Skeletal muscle satellite cell (primary cell): ENCODE data around the gene SF1.

Experiments used
- H3K27me3 ChIP-seq: 2 replicates; pipeline ENCODE4 v1.7.0; 2013; ENCODE audit warnings: low read length; ENCODE audit not compliant: control insufficient read depth, insufficient read depth
- H3K36me3 ChIP-seq: 2 replicates; pipeline ENCODE4 v1.7.0; 2013; ENCODE audit warnings: mild to moderate bottlenecking, control low read depth, low read length; ENCODE audit not compliant: insufficient read depth
- H3K4me1 ChIP-seq: 2 replicates; pipeline ENCODE4 v1.7.0; 2013; ENCODE audit warnings: low read length; ENCODE audit not compliant: control insufficient read depth, insufficient read depth
- H3K4me2 ChIP-seq: 2 replicates; pipeline ENCODE4 v1.7.0; 2013; ENCODE audit warnings: mild to moderate bottlenecking, low read length
- H3K4me3 ChIP-seq: 2 replicates; pipeline ENCODE4 v1.7.0; 2013; ENCODE audit warnings: low read length
- H3K9ac ChIP-seq: 2 replicates; pipeline ENCODE4 v1.7.0; 2013; ENCODE audit warnings: mild to moderate bottlenecking, low read depth, low read length, moderate library complexity
- H3K9me3 ChIP-seq: replicated peaks from 2 replicates; pipeline ENCODE4 v1.7.0; 2013; ENCODE audit warnings: mild to moderate bottlenecking, control low read depth, low read length

Gene SF1

DNA sequence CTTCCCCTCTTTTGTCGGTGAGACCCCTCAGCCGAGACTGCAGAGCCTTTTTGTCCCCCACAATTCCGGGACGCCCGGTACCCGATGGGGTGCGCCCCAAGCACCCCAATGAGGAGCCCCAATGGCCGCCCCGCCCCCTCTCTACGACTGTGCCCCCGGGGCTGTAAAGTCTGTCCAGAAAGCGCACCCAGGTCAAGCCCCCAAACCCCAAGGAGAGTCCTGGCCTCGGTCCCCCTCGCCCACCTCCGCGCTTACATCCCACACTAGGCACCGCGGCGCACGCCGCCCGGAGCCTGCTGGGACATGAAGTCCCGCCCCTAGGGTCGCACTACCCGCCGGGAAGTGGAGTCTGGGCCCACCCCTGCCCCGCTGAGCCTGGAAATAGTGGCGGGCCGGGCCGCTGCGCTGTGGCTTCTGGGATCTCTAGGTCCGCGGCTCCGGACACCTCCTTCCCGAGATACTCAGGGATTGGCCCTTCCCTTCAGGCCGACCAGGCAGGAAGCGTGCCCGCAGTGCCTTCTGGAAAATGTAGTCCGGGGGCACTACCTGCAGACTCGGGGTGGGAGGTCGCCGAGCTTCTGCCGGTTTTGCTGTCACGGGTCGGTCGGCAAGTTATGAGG, 32.0 kb upstream of the SF1 start, which contains the start of gene MEN1:
TSS of gene MEN1 (minus strand) at position 281 of the 620 bp plus-strand sequence. CDS start 442 bp downstream, outside the sequence.
- Histone ChIP-seq H3K4me1 (peaks cover 9% of the 10 kb centered on the region), H3K27me3 (no peaks in the 10 kb centered on the region), H3K9me3 (no peaks in the 10 kb centered on the region), H3K4me3 (peak within 1 kb of the TSS; percentile 82), H3K36me3 (peaks cover 15% of the 10 kb centered on the region), H3K9ac (peak within 1 kb of the TSS; percentile 89), H3K4me2 (peak within 1 kb of the TSS; percentile 99)

DNA sequence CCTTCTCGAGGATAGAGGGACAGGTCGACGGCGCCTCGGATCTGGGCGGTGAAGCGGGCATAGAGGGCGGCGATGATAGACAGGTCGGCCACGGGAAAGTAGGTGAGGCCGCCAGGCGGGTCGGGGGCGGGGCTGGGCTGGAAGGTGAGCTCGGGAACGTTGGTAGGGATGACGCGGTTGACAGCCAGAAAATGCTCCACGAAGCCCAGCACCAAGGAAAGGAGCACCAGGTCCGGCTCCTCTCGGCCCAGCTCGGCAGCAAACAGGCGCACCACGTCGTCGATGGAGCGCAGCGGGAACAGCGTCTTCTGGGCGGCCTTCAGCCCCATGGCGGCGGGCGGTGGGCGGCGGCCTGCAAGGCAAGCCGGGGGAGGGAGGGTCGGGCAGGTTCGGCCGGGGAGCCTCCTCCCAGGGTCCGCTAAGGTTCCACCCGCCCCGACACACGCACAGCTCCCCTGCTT, 31.5 kb upstream of the SF1 start:
- Histone ChIP-seq H3K4me3 (peak overlapping the region; percentile 82), H3K4me1 (peaks cover 9% of the 10 kb centered on the region), H3K9ac (peak overlapping the region; percentile 89), H3K9me3 (no peaks in the 10 kb centered on the region), H3K27me3 (no peaks in the 10 kb centered on the region), H3K36me3 (peaks cover 20% of the 10 kb centered on the region), H3K4me2 (peak overlapping the region; percentile 99)

DNA sequence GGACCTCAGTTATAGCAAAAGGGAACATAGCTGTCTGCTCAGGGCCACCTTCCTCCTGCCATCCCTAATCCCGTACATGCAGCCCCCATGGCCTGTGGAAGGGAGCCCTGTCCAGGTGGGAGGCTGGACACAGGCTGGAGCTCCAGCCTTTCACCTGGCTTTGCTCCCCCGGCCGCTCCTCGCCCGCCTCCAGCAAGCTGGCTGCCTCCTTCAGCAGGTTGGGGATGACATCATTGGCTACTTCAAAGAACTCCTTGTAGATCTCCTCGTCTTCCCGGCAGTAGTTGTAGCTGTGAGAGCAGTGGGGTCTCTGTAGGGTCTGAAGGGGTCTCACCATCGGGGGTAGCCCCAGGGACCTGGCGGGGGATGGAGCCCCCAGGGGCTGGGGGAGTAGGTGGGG, 27.1 kb upstream of the SF1 start:
- no peaks in the 10 kb centered on the region for H3K27me3 ChIP-seq
- H3K4me2 ChIP-seq, result no peak overlapping the region
- no peaks in the 10 kb centered on the region for H3K9me3 ChIP-seq
- no peak overlapping the region for H3K9ac ChIP-seq
- H3K4me1 ChIP-seq, result peaks cover 17% of the 10 kb centered on the region
- H3K4me3 ChIP-seq, result no peak overlapping the region
- H3K36me3 ChIP-seq, result peaks cover 28% of the 10 kb centered on the region

DNA sequence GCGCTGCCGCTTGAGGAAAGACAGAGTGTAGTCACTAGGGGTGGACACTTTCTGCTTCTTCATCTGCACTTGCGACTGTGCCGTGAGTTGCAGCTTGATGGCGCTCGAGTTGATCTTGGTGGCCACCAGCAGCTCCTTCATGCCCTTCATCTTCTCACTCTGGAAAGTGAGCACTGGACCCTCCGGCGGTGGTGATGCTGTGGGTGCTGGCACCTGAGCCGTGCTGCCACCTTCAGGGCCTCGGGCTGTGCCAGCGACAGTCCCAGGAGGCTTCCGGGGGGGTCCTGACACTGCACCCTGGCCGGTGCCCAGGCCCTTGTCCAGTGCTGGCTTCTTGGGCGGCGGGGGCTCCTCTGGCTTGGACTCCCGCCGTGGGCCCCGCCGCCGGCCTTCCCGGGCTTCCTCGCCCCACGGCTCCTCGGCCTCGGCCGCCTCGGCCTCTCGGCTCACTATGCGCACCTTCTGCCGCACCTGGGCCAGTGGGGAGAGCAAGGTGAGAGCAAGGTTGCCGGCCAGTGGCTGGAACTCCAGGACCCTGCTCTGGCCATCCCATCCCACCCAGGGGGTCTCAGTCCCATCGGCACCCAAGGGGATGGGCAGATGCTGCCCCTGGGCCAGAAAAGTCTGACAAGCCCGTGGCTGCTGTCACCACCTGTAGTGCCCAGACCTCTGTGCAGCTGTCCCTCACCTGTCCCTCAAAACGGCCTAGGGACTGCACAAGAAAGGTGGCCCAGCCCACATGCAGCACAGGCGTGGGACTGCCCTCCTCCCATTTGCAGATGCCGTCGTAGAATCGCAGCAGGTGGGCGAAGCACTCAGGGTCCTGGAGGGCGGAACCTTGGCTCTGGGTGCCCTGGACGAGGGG, 26.2 kb upstream of the SF1 start:
- peak overlapping the region; percentile 96 for H3K4me2 ChIP-seq
- H3K36me3 ChIP-seq, result peaks cover 28% of the 10 kb centered on the region
- H3K9me3 ChIP-seq, result no peaks in the 10 kb centered on the region
- peaks cover 14% of the 10 kb centered on the region for H3K4me1 ChIP-seq
- no peaks in the 10 kb centered on the region for H3K27me3 ChIP-seq
- no peak overlapping the region for H3K4me3 ChIP-seq
- no peak overlapping the region for H3K9ac ChIP-seq

DNA sequence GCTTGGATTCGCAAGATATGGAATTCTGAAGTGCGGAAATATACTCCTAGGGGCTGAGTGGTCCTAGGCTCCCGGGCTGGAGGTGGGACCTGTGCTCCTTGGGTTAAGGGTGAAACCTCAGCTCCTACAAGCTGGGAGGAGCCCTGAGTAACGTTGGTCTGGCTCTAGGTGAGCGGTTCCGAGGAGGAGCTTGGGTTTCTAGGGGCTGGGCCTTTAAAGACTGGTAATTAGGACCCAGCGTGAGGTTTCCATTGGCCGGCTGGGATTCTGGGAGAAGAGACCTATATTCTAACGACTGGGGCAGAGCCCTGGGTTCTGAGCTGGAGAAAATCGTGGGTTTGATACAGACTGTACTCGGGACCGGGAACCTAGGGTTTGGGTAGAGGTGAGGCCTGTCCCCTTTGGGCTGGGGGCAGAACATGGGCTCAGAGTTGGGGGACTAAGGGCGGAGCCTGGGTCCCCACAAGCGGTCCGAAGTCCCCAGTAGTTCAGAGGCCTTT, 25.6 kb upstream of the SF1 start:
- Histone ChIP-seq H3K9me3 (no peaks in the 10 kb centered on the region), H3K4me2 (peak overlapping the region; percentile 96), H3K4me1 (peaks cover 8% of the 10 kb centered on the region), H3K36me3 (peaks cover 28% of the 10 kb centered on the region), H3K4me3 (peak overlapping the region; percentile 77), H3K9ac (peak overlapping the region; percentile 86), H3K27me3 (no peaks in the 10 kb centered on the region)

DNA sequence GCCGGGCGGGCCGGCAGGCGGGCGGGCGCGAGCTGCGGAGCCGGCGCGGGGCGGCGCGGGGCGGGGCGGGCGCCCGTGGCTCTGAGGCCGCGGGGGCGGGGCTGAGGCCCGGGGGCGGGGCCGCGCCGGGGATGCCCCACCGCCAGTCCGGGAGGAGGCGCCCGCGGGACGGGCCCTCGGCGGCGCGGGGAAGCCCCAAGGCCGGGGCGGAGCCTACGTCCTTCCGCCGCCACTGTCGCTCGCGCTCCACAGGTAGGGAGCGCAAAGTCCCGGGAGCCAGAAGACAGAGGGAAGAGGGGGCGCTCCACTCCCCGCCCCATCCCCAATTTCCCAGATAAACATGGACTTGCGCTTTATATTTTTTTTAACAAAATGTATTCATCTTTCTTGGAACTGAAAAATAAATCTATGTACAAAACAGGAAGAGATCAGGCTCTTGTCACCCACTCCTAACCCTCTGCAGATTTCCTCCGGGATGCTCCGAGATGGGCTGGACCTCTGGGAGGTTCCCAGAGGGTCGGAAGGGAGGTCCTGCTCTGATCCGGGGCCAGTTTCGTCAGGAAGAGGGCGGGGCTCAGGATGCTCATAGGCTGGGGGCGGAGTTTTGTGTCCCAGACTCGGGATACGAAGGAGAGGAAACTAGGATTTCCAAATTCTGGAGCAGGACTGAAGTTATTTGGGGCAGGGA, 25.0 kb upstream of the SF1 start, which contains the start of gene MAP4K2:
TSS of gene MAP4K2 (minus strand) at position 57 of the 688 bp plus-strand sequence. CDS start 65 bp downstream, outside the sequence.
- Histone ChIP-seq H3K4me3 (peak within 1 kb of the TSS; percentile 77), H3K4me1 (peaks cover 8% of the 10 kb centered on the region), H3K36me3 (peaks cover 27% of the 10 kb centered on the region), H3K27me3 (no peaks in the 10 kb centered on the region), H3K9ac (peak within 1 kb of the TSS; percentile 86), H3K4me2 (peak within 1 kb of the TSS; percentile 96), H3K9me3 (no peaks in the 10 kb centered on the region)

DNA sequence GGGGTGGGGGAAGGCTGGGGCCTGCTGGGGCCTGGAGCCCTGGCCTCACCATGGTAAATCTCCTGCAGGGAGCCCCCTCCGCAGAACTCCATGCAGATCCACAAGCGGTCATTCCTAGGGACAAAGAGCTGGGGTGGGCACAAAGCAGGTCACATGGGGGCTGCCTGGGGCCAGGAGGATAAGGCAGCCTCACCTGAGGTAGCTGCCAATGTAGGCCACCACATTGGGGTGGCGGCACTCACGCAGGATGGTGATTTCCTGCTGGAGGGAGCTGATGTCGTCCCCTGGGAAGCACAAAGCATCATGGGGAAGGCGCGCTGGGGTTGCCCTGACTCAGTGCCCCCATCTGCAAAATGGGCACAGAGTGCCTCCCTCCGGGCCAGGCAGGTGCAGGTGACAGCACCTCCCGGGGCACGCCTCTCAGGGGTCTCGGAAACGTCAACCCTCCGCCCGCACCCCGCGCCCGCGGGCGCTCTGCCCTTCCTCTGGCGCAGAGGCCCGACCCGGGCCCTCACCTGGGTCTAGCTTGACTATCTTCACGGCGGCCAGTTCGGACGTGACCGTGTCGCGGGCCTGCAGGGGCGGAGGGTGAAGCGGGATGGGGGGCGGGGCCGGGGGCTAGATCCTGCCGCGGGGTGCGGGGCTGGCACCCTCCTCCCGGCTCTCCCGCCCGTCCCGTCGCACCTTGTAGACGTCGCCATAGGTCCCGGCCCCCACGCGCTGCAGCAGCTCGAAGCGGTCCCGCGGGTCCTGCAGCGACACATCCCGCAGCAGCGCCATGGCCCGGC, 24.2 kb upstream of the SF1 start:
- no peak overlapping the region for H3K9ac ChIP-seq
- H3K9me3 ChIP-seq, result no peaks in the 10 kb centered on the region
- peak overlapping the region; percentile 77 for H3K4me3 ChIP-seq
- H3K27me3 ChIP-seq, result no peaks in the 10 kb centered on the region
- H3K36me3 ChIP-seq, result peaks cover 19% of the 10 kb centered on the region
- peak overlapping the region; percentile 96 for H3K4me2 ChIP-seq
- H3K4me1 ChIP-seq, result peaks cover 8% of the 10 kb centered on the region

DNA sequence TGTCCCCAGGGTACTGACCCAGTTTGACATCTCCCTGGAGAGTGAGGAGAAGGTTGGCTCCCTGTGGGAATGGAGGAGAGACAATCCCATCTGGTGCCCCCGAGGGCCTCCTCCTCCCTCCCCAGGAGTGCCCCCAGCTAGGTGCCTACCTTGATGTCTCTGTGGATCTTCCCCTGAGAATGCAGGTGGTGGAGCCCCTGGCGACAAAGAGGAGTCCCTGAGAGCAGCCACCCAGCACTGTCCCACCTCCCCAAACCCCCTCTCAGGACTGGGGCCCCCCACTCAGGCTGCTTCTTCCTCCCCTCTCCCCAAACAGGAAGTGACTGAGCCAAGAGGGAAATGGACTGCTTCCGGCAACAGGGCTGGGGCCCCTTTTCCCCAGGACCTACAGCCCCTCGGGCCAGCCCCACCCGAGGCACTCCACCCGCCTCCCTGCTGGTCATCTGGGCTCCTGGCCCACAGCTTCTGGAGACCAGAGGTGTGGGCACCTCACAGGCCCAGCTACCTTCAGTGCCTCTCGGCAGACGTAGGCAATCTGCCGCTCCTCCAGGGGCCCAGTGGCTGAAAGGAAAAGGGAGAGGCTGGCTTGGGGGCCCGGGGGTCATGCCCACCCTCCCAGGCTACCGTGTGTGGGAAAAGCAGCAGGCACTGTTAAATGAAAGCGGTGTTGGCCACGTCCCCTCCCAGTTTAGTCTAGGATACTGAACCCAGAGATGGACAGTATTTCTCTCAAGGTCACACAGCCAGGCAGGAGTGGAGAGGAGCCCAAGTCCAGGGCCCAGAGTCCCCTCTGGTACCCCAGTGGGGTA, 23.4 kb upstream of the SF1 start:
- peaks cover 8% of the 10 kb centered on the region for H3K4me1 ChIP-seq
- H3K4me3 ChIP-seq, result no peak overlapping the region
- no peaks in the 10 kb centered on the region for H3K27me3 ChIP-seq
- H3K4me2 ChIP-seq, result no peak overlapping the region
- H3K36me3 ChIP-seq, result peaks cover 16% of the 10 kb centered on the region
- no peak overlapping the region for H3K9ac ChIP-seq
- no peaks in the 10 kb centered on the region for H3K9me3 ChIP-seq

DNA sequence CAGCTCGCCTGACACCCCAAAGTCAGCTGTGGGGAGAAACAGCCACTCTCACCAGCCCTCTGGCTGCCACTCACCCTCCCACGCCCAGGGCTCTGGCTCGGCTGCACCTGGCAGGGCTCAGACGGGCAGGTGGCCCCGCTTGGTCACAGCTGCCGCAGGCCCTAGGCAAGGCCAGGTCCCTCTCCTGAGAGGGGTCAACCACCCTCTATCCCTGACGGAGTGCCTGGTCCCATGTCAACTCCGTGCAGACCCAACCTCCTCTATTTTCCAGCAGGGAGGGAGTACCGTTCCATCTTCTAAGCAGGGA, 22.8 kb upstream of the SF1 start:
- Histone ChIP-seq H3K4me1 (peaks cover 8% of the 10 kb centered on the region), H3K36me3 (peaks cover 16% of the 10 kb centered on the region), H3K4me2 (no peak overlapping the region), H3K9ac (no peak overlapping the region), H3K4me3 (no peak overlapping the region), H3K27me3 (no peaks in the 10 kb centered on the region), H3K9me3 (no peaks in the 10 kb centered on the region)
